NCI-H748 treated with DMSO at 0.1 percent for 48 hours (cell line): ENCODE results near the gene NTF3.

ENCODE experiments used
- DNase-seq: peaks from one replicate; lab custom pipeline; 2025; lab: John Stamatoyannopoulos, UW

NTF3 gene

GRCh38 chr12:5487948-5488625 lies 56.2 kb downstream of the NTF3 start:
- no peak for DNase-seq

DNA sequence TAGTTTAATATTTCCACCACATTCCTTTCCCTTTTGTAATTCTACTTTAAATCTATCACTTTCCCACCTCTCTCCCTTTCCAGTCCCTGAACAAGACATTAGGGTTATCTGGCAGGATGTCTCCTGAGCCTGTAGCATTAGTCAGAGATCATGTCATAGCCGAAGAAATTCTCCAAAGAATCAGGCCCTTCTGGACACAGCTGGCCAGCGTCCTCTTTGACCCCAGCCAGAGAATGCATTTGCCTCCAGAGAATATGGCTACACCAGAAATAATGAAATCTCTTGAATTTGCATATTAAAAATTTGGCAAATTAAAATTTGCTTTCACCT lies 56.7 kb downstream of the NTF3 start:
- no peak for DNase-seq

DNA sequence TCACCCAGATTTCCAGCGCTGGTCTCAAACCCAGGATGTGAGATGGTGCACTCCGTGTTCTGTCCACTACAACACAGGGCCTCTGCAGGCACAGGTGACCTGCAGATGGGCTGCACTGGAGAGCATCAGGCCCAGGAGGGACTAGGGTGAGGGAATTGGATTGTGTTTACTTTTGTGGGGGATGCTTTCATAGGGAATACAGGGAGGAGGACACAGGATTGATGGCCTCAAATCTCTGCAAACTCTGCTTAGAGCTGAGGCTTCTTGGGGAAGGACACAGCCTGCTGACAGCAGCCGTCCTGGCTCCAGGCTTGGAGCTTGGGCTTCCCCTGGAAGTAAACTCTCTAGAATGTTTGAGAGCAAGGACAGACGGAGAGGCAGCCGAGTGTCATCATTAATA lies 57.1 kb downstream of the NTF3 start:
- DNase-seq: no peak

GRCh38 chr12:5489760-5490406 lies 58.0 kb downstream of the NTF3 start:
- DNase-seq: no peak

- no peak for DNase-seq
Measured at GRCh38 chr12:5492562-5492961, 60.7 kb downstream of the NTF3 start.

DNA sequence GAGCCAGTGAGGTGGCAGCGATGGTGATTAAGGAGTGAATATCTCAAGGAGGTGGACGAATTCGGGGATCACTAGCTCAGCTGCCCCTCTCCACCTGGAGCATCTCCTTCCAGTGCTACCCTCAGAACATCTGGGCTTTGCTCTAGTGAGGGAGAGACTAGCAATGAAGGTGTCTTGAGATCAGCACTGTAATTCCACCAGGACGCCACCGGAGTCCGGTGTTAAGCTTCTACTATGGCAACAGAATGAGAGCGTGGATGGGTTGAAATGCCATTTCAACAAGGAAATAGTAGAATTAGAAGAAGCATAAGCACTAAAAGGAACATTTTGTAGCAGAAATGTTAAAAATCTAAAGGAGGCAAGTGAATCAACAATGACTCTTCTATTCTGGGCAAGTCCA lies 61.1 kb downstream of the NTF3 start:
- DNase-seq: no peak

- no peak for DNase-seq
Measured at GRCh38 chr12:5494343-5494742, 62.4 kb downstream of the NTF3 start.

DNA sequence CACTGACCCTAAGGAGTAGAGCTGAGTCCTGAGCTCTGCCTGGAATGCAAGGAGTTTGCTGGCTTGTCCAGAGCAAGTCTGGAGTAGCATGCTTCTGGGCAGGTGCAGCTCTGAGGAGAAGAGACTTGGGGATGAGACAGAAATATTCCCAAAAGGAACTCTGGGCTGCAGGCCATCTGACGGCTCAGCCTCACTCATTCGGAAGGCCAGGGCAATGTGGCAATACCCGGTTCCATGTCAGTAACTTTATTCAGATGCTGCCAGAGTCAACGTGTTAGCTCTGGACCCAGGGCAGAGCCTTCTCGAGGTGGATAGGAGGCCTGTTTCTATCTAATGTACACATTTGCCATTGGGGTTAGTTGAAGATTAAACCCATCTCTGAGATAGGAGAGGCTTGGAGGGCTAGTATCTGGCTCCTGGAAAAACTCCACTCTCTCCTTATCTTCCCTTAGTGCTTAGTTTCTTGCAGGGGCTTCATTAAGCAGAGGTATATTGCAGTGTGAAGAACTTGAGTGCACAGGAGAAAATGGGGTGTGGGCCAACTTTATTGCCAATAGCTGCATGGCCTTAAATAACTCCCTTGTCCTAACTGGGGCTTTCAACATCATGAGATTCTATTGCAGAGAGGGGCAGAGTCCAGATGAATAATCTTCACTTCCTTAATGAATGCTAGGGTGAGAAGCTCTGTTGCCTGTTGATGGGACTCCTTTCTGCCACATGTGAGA lies 65.6 kb downstream of the NTF3 start:
- DNase-seq: no peak

- no peak for DNase-seq
Measured at GRCh38 chr12:5498076-5498475, 66.2 kb downstream of the NTF3 start.

DNA sequence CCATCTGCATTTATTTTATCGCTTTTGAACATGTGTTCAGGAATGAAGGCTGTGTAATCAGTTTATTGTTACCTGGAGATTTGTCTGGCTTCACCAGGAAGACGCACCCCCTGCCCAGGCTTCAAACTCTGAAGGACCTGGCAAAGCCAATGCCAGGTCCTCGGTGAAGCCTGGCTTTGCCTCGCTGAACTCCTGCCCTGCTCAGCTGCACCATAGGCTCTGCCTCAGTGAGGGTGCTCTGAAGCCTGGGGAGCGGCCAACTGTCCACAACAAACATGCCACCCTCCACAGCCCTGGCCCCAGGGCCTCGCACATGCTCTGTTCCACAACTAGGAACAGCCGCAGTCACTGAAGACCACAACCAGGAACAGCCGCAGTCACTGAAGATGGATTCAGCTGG lies 66.9 kb downstream of the NTF3 start:
- no peak for DNase-seq

DNA sequence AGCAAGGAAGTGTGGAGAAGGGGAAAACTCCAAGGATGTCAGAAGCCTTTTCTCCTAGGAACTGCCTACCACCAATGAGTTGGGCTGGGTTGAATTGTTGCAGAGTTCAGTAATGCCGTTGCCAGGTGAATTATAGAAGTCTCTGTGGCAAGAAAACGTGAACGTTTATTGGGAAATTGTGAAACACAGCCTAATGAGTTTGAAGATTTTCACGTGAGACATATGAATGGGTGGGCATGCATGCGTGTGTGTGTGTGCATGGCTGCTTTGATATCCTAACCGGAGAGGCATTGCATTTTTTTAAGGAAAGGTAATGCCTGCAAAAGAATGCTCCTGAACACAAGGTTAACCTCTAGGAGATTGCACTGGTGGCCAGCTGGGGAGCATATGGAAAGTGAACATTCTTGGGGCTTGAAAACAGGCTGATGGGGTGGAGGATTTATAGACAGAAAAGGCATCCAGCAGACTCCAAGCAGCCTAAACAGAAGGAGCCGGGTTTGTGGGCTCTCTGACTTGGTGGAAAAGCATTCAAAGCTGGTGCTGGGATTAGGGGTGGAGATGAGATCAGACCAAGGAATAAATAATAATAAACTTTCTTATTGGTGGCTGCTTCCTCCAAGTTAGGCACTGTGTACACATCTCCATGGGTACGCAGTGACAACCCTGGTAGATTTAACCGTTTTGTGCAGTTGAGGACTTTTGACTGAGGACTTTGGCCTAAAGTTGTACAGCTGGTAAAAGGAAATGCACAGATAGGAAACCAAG lies 67.8 kb downstream of the NTF3 start:
- no peak for DNase-seq

- no peak for DNase-seq
Measured at GRCh38 chr12:5500331-5500659, 68.4 kb downstream of the NTF3 start.

DNA sequence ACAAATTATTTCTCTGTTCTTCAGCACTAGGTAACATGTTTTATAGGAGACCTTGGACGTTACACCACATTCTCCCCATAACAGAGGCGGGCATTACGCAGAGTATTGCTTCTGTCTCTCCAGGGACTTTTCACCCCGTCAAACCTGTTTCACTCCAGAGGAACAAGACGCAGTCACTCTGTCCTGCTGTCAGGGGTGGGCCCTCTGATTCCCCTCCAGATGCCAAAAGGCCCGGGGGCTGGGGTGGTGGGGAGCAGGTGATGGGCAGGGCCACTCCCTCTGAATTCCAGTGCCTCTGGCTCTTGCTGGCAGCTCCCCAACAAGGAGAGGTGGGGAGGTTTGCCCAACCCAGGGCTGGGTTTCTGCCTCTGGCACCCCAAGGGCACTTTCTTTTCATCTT lies 71.9 kb downstream of the NTF3 start:
- DNase-seq: no peak

GRCh38 chr12:5505116-5505515 lies 73.2 kb downstream of the NTF3 start:
- no peak for DNase-seq

DNA sequence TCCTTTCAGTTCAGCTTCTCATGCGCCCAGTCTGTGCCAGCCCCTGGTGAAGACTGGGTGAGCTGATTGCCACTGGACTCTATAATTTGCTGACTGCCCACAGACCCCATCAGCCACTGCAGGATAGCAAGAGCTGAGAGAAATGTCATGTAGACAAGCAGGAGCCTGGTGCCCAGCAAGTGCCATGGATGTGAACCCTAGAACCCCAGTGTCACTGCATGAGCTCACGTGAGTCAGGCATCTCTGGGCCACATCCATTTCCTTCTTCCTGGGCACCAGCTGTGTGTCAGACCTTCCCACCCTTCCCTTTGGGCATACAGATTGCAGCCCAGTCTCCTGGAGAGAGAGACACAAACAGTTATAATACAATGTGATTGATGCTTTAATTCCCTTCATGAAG lies 73.8 kb downstream of the NTF3 start:
- DNase-seq: no peak

GRCh38 chr12:5506295-5506694 lies 74.4 kb downstream of the NTF3 start:
- DNase-seq: no peak

DNA sequence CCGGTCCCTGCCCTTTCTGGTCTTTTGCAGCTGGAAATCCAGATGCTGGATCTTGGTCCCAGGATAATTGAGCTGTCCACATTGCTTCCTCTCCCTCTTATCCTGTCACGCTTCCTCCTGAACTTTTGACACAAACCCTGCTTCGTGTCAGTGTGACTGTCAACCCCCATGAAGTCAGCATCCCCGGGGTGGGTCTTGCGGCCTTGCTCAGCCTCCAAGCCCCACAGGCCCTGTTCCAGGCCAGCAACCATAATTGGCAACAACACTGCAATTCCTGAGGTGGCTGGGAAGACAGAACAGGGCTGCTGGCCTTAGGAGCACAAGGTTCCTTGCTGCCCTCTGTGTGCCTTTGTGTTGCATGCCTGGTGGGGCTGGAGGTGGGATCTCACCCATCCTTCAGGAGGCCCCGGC lies 74.9 kb downstream of the NTF3 start:
- no peak for DNase-seq

- no peak for DNase-seq
Measured at GRCh38 chr12:5507401-5507935, 75.6 kb downstream of the NTF3 start.

DNA sequence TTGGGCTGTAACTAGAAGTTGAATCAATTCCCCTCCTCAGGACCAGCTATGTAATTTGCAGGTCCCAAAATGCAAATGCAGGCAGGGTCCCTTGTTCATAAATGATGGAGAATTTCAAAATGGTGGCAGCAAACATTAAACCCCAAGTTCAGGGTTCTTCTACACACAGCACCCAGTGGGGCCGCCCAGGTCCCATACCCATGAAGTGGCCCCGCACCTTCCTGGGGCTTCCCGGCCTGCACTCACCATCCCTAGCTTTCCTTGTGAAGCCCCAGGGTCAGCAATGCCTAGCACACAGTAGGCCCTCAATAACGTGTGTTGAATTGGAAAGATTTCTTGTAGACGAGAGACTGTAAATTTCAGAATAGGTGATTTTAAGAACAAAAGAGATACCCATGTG lies 76.0 kb downstream of the NTF3 start:
- DNase-seq: no peak

- no peak for DNase-seq
Measured at GRCh38 chr12:5509102-5509501, 77.2 kb downstream of the NTF3 start.

GRCh38 chr12:5509557-5509956 lies 77.6 kb downstream of the NTF3 start:
- no peak for DNase-seq

DNA sequence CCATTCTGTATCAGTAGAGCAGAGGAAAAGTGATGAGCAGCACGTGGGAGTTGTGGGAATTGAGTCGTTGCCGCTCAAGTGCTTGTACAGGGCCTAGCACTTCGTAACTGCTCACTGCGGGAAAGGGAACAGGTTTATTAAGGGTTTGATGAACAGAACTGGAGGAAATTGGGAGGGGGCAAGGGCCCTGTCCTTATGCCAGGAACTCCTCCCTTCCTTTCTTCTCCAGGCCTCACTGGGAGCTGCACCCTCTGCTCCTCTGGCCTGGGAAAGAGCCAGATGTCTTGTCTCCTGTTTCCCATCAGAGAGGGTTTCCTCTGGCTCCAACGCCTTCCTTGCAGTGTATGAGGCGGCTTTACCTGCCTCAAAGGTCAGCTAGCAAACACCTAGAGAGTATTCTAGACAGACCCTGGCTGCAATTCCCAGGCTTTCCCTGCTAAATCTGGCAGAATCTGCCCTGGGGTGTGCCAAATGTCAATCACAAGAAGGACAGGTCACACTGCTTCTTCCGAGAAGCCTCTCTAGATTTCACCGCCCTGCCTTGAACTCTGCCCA lies 78.4 kb downstream of the NTF3 start:
- no peak for DNase-seq
